A204.1 (cell line): ENCODE results near the gene MOV10L1.
"Not testable (repeated sequence)": the region's sequence is repeated elsewhere in the genome, so short reads cannot be mapped to it uniquely, and the experiment has no call there.

Experiments
- FAIRE-seq: peaks from 2 replicates; lab custom pipeline; 2012; peaks lifted over from hg19 to GRCh38; lab: Jason Lieb, UNC

The MOV10L1 gene

DNA sequence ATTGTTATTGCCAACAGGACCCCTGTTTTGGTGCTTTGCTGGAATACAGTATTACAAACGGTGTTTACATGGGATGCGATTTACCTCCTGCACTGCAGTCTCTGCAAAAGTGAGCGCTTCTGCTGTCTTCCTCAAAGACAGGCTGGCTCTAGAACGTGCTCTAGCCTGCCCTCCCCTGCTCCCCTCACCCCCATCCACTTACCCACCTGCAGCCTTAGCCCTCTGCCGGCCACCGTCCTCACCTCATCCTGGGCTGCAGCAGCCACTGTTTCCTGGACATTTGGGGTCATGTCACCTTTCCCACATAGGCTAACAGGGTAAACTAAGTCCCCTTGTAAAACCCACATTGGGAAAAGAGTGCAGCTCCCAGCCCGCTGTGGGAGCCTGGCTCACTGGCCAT lies 71.1 kb downstream of the MOV10L1 start:
- FAIRE-seq: no peak

DNA sequence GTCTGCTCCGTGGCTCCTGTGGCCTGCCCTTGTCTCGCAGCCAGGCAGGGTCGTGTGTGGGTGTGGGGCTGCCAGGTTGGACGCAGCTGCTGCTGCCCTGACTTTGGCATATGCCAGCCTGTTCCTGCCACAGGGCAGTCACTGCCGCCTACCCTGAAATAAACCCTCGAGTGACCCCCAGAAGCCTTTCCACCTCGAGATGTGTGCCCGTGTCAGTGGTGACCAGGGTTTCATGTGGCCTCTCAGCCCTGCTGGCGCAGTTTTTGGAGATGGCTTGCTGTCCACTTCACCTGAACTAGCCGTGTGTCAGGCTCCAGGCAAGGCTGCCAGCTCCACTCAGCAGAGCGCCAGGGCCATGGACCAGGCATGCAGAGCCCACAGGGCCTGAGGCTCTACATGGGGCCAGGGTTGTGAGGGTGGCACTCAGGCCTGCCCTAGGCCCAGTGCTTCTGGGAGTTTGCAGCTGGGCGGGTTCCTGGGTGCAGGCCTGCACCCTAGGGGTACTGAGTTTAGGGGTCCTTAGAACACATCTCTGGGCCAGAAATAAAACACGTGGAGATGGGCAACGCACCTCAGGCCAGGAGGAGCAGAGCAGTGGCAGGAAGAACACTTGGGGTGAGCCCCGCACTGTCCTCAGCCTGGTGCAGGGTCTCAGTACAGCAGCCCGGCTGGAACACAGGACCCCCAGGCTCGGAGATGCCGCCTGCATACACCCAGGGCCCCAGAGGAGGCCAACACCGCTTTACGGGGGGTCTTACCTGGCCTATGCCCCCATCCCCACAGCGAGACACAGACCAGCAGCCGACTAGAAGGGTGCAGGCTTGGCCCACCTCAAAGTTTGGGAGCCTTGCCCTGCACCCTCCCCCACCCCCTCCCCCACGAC lies 71.9 kb downstream of the MOV10L1 start:
- no peak for FAIRE-seq

GRCh38 chr22:50162391-50162956 lies 72.7 kb downstream of the MOV10L1 start:
- no peak for FAIRE-seq

DNA sequence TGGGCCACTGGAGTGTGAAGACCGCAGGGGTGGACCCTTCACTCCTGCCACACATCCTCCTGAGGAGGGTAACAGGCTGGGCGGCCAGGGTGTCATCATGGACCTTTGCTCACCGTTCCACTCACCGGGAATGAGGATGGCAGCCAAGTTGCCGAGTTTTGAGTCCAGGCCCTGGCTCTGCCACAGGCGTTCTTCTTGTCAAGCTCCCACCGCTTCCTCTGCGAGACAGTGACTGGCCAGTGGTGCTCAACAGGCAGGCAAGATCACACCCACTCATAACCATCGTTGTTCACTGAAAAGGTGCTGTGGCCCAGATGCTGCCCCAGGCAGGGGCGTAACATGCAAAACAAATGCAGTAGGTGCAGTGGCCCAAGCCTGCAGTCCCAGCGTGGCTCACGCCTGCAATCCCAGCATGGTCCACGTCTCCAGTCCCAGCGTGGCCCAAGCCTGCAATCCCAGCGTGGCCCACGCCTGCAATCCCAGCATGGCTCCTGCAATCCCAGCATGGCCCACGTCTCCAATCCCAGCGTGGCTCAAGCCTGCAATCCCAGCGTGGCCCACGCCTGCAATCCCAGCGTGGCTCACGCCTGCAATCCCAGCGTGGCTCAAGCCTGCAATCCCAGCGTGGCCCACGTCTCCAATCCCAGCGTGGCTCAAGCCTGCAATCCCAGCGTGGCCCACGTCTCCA lies 75.8 kb downstream of the MOV10L1 start:
- FAIRE-seq: no peak

DNA sequence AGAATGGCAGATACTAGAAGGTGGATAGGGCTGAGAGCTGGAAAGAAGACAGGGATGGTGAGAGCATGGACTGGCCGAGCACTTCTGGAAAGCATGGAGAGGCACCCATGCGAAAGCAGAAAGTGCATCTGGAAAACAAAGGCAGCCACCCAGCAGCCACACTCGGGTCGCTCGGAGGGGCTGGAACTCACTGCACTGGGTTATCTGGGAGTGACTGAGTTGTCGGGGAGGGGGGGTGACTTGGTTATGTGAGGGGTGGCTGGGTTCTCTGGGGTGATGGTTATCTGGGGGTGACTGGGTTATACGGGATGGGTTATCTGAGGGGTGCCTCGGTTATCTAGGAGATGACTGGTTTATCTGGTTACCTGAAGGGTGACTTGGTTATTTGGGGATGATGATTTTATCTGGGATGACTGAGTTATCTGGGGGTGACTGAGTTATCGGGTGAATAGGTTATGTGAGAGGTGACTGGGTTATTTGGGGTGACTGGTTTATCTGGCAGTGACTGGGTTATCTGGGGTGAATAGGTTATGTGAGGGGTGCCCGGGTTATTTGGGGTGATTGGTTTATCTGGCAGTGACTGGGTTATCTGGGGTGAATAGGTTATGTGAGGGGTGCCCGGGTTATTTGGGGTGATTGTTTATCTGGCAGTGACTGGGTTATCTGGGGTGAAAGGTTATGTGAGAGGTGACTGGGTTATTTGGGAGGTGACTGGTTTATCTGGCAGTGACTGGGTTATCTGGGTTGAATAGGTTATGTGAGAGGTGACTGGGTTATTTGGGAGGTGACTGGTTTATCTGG lies 78.1 kb downstream of the MOV10L1 start:
- no peak for FAIRE-seq

DNA sequence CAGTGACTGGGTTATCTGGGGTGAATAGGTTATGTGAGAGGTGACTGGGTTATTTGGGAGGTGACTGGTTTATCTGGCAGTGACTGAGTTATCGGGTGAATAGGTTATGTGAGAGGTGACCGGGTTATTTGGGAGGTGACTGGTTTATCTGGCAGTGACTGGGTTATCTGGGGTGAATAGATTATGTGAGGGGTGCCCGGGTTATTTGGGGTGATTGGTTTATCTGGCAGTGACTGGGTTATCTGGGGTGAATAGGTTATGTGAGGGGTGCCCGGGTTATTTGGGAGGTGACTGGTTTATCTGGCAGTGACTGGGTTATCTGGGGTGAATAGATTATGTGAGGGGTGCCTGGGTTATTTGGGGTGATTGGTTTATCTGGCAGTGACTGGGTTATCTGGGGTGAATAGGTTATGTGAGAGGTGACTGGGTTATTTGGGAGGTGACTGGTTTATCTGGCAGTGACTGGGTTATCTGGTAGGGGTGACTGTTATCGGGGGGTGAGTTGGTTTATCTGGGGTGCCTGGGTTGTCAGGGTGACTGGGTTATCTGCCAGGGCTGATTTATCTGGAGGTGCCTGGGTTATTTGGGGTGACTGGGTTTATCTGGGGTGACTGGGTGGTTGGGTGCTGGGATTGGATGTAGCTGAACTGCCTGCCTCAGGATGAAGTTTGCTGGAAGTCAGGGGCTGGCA lies 78.8 kb downstream of the MOV10L1 start:
- not testable (repeated sequence) for FAIRE-seq

- FAIRE-seq: no peak
Measured at GRCh38 chr22:50169181-50169759, 79.5 kb downstream of the MOV10L1 start.

- no peak for FAIRE-seq
Measured at GRCh38 chr22:50169774-50170341, 80.1 kb downstream of the MOV10L1 start.

DNA sequence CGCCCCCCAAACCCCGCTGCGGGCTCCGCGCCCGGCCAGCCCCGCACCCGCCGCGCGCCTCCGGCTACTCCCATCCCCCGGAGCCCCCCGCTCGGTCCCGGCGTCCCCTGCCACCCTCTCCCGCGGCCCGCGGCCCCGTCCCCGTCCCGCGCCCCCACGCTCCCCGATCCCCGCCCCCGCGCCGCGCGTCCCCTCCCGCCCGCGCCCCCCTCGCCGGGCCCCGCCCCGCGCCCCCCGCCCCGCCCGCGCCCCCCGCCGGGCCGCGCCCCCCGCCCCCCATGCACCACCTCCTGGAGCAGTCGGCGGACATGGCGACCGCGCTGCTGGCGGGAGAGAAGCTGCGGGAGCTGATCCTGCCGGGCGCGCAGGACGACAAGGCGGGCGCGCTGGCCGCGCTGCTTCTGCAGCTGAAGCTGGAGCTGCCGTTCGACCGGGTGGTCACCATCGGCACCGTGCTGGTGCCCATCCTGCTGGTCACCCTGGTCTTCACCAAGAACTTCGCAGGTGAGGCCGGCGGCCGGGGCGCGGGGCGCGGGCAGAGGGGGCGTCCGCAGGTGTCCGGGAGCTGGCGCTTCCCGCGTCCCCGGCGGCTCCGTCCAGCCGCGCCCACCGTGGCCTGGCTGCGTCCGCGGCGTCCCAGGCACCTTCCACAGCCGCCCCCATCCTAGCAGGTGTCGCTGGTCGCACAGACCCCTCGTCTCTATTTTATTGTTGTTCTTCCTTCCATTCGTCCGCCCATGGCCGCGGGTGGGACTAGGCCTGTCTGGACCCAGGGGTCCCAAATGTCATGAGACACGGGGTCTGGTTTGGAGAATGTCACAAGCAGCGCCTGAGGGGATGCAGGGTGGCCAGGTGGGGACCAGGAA lies 80.9 kb downstream of the MOV10L1 start, which contains the start of gene PANX2:
PANX2 (plus strand) TSS at position 279 of the 866 bp plus-strand sequence; CDS start at position 279, 0 bp downstream.
- no peak for FAIRE-seq

GRCh38 chr22:50171319-50171964 lies 81.6 kb downstream of the MOV10L1 start:
- no peak for FAIRE-seq

- no peak for FAIRE-seq
Measured at GRCh38 chr22:50171965-50172421, 82.2 kb downstream of the MOV10L1 start.

GRCh38 chr22:50173311-50173982 lies 83.6 kb downstream of the MOV10L1 start:
- FAIRE-seq: no peak

DNA sequence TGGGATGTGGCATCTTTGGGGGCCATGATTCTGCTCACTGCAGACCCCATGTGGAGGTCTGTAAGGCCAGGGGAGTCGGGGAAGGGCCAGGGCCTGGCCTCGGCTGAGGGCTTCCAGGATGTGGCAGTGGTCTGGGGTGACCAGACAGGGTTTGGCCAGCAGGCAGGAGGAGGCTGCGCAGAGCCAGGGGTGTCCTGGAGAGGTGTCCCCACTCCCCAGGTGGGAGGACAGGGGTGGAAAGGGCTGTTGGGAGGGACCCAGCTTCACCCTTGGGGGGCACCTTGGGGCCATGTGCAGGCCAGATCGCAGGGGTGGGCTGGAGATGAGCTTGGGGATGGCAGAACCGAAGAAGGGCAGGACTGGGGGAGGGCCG lies 84.2 kb downstream of the MOV10L1 start:
- FAIRE-seq: no peak

GRCh38 chr22:50174382-50175190 lies 84.8 kb downstream of the MOV10L1 start:
- FAIRE-seq: no peak

DNA sequence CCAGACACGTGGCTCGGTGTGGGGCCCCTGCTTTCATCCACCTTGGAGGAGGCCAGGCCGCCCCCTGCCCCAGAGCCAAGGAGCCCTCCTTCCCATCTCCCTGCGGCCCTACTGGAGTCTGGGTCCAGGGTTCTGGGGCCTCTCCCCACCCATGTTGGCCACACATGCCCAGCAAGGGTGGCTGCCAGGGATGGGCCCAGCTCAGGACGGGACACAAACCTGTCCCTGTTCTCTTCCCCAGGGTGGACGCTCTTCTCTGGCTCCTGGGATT lies 85.3 kb downstream of the MOV10L1 start:
- FAIRE-seq: no peak

DNA sequence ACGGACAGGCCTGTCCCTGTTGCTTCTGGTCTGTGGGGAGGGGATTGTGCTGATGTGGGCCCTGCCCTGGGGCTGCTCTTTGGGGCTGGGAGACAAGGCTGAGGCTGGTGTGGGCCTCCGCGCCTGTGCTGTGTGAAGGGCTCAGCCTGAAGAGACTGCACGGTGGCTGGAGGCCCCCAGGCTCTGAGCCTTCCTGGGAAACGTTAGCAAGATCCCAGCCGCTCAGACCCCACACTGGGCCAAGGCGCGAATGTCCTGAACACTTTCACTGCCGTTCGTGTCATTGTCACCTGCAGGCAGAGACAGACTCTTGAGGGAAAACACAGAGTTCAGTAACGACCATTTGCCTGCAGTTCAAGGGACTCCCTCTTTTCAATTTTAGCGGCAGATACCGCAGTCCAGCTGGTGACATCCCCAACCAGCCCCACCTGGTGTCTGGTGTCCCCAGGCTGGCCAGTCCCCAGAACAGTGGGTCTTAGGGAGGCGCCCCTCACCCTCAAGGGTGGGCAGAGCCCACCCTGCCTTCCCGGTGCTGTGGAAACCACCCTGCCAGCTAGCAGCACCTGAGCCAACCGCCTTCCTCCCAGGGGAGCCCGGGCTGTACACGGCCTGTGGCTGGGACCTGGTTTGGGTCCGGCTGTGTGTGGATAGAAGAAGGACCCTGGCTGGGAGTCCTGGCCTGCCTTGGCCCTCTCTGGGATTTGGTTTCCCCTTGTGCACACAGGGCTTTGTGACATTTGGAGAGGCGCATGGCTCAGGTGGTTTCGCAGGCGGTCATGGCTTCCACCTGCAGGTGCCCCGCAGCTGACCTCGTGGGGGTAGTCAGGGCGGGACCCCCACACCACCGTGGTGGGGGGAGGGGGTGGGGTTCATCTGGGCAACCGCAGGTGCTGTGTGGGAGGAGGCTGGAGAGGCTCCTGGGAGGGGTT lies 86.4 kb downstream of the MOV10L1 start:
- FAIRE-seq: no peak
